Esophagus (tissue), 2 donors: ENCODE measurements around the gene IPO11. TPM values are rescaled to one million over a fixed set of nuclear protein-coding genes. Genes with fewer than 3 reads are reported as not detected.

Source experiments
- H3K27ac ChIP-seq, 2 donors: one replicate each; pipeline ENCODE4 v1.5.1; 2013; ENCODE audit warnings: low read depth in 2 of 2, mild to moderate bottlenecking in 2 of 2, inconsistent platforms in 1 of 2, low read length in 1 of 2, moderate library complexity in 1 of 2
- H3K27me3 ChIP-seq, 2 donors: one replicate each; pipeline ENCODE4 v1.6.1; 2013; ENCODE audit warnings: low read length in 2 of 2, control low read depth in 1 of 2, mild to moderate bottlenecking in 1 of 2; ENCODE audit not compliant: insufficient read depth in 2 of 2, control insufficient read depth in 1 of 2
- H3K36me3 ChIP-seq, 2 donors: one replicate each; pipeline ENCODE4 v1.6.1; 2013; ENCODE audit warnings: low read length in 1 of 2; ENCODE audit not compliant: control insufficient read depth in 2 of 2, insufficient read depth in 2 of 2
- H3K4me1 ChIP-seq, 2 donors: one replicate each; pipeline ENCODE4 v1.6.1; 2013; ENCODE audit warnings: low read length in 1 of 2; ENCODE audit not compliant: control insufficient read depth in 2 of 2, insufficient read depth in 2 of 2
- H3K4me3 ChIP-seq, 2 donors: one replicate each; pipeline ENCODE4 v1.5.1; 2013; ENCODE audit warnings: low read length in 2 of 2, mild to moderate bottlenecking in 2 of 2, low read depth in 1 of 2, moderate library complexity in 1 of 2
- H3K9me3 ChIP-seq, 2 donors: one replicate each; pipeline ENCODE4 v1.6.1; 2013; ENCODE audit warnings: mild to moderate bottlenecking in 2 of 2, low read depth in 1 of 2, low read length in 1 of 2, moderate library complexity in 1 of 2; ENCODE audit not compliant: control insufficient read depth in 2 of 2, insufficient read depth in 1 of 2
- WGBS, 2 donors: extraction: QIAGEN DNeasy Blood & Tissue Kit; methylation state at CpG; one replicate each; pipeline ENCODE4 v1.1.7; 2013; 5-methylcytosine and 5-hydroxymethylcytosine counted together
- polyA plus RNA-seq, 2 donors: library from polyadenylated mRNA; stranded (reverse); fragments of 200-250 nt; gene quantifications; one replicate each; pipeline ENCODE4 v1.2.3, GENCODE V29; 2013
- donor health status: healthy with polysubstance abuse.
- donor health status: Bipolar disorder and iron deficiency.

IPO11 gene
- polyA plus RNA-seq, 2 donors: 5.4 to 9.1 TPM

GRCh38 chr5:62432621-62433064, 20.1 kb downstream of the IPO11 start:
- 70 to 77% methylated on average over 5 of the region's 5 CpGs for WGBS, 2 donors
- Histone ChIP-seq H3K4me1 (no peaks in the 10 kb centered on the region), H3K4me3 (no peak overlapping the region), H3K27me3 (no peaks in the 10 kb centered on the region), H3K27ac (no peak overlapping the region), H3K36me3 (no peaks in the 10 kb centered on the region), H3K9me3 (no peaks in the 10 kb centered on the region)

DNA sequence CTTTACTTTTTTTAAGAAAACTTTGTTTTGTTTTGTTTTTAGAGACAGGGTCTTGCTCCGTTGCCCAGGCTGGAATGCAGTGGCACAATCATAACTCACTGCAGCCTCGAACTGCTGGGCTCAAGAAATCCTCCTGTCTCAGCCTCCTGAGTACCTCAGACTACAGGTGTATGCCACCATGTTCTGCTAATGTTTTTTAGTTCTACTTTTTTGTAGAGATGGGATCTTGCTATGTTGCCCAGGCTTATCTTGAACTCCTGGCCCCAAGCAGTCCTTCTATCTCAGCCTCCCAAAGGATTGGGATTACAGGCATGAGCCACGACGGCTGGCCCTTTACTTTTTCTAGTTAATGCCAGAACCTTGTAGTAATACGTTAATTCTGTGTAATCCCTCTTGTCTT, 36.0 kb downstream of the IPO11 start:
- Histone ChIP-seq H3K27me3 (no peaks in the 10 kb centered on the region), H3K4me3 (no peak overlapping the region), H3K9me3 (no peaks in the 10 kb centered on the region), H3K4me1 (no peaks in the 10 kb centered on the region), H3K27ac (no peak overlapping the region), H3K36me3 (no peaks in the 10 kb centered on the region)
- WGBS, 2 donors: 86 to 97% methylated on average over 5 of the region's 5 CpGs

DNA sequence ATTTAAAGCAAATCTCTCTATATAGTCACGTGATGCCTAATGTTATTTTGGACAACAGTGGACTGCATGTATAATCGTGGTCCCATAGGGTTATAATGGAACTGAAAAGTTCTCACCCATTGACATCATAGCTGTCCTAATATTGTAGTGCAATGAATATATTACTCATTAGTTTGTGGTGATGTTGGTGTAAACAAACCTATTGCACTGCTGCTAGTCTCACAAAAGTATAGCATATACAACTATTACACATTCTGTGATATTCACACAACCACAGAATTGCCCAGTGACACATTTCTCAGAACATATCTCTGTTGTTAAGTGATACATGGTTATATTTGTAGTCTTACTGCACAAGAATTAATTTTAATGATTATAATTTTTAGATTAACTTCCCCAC, 37.7 kb downstream of the IPO11 start:
- Histone ChIP-seq H3K27ac (no peak overlapping the region), H3K27me3 (no peaks in the 10 kb centered on the region), H3K4me3 (no peak overlapping the region), H3K4me1 (no peaks in the 10 kb centered on the region), H3K36me3 (no peaks in the 10 kb centered on the region), H3K9me3 (no peaks in the 10 kb centered on the region)
- WGBS, 2 donors: 85 to 92% methylated on average over 2 of the region's 2 CpGs

- H3K36me3 ChIP-seq: no peaks in the 10 kb centered on the region
- H3K4me1 ChIP-seq: no peaks in the 10 kb centered on the region
- 63 to 64% methylated on average over 1 of the region's 1 CpG for WGBS, 2 donors
- H3K27ac ChIP-seq: no peak overlapping the region
- no peak overlapping the region for H3K4me3 ChIP-seq
- no peaks in the 10 kb centered on the region for H3K27me3 ChIP-seq
- no peaks in the 10 kb centered on the region for H3K9me3 ChIP-seq
These were observed 44.5 kb downstream of the IPO11 start for GRCh38 chr5:62457071-62457470.

DNA sequence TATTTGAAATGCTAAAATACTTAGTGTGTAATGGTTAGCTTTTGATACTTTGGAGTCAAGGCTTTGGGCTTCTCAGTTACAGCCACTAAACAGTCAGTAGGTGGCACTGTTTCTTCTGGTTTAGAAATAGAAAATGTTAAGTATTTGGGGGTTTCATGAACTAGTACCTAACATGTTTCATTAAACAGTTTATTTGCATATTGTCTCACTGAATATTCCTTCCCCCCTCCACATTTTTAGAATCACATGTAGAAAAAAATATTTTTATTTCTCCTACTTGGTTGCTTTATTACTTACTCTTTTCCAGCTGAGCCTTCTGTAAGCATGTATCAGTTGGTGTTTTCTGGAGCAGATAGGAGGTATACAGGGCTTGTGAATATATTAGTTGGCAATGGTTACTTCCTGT, 48.0 kb downstream of the IPO11 start:
- H3K4me3 ChIP-seq: no peak overlapping the region
- H3K4me1 ChIP-seq: no peaks in the 10 kb centered on the region
- no peaks in the 10 kb centered on the region for H3K36me3 ChIP-seq
- H3K27ac ChIP-seq: no peak overlapping the region
- H3K27me3 ChIP-seq: no peaks in the 10 kb centered on the region
- H3K9me3 ChIP-seq: no peaks in the 10 kb centered on the region

GRCh38 chr5:62461561-62461960, 49.0 kb downstream of the IPO11 start:
- Histone ChIP-seq H3K4me3 (no peak overlapping the region), H3K4me1 (no peaks in the 10 kb centered on the region), H3K36me3 (no peaks in the 10 kb centered on the region), H3K27me3 (no peaks in the 10 kb centered on the region), H3K27ac (no peak overlapping the region), H3K9me3 (no peaks in the 10 kb centered on the region)
- 86 to 89% methylated on average over 4 of the region's 4 CpGs for WGBS, 2 donors

GRCh38 chr5:62465985-62466925, 53.7 kb downstream of the IPO11 start:
- H3K9me3 ChIP-seq: no peaks in the 10 kb centered on the region
- no peaks in the 10 kb centered on the region for H3K4me1 ChIP-seq
- H3K27me3 ChIP-seq: no peaks in the 10 kb centered on the region
- peaks cover 0 to 4% of the 10 kb centered on the region in 2 donors for H3K36me3 ChIP-seq
- no peak overlapping the region for H3K27ac ChIP-seq
- no peak overlapping the region for H3K4me3 ChIP-seq
- 61 to 66% methylated on average over 6 of the region's 6 CpGs for WGBS, 2 donors

GRCh38 chr5:62473209-62473608, 60.6 kb downstream of the IPO11 start:
- no peaks in the 10 kb centered on the region for H3K27me3 ChIP-seq
- 85 to 89% methylated on average over 1 of the region's 1 CpG for WGBS, 2 donors
- H3K4me1 ChIP-seq: no peaks in the 10 kb centered on the region
- H3K9me3 ChIP-seq: no peaks in the 10 kb centered on the region
- no peak overlapping the region for H3K27ac ChIP-seq
- no peak overlapping the region for H3K4me3 ChIP-seq
- H3K36me3 ChIP-seq: no peaks in the 10 kb centered on the region

DNA sequence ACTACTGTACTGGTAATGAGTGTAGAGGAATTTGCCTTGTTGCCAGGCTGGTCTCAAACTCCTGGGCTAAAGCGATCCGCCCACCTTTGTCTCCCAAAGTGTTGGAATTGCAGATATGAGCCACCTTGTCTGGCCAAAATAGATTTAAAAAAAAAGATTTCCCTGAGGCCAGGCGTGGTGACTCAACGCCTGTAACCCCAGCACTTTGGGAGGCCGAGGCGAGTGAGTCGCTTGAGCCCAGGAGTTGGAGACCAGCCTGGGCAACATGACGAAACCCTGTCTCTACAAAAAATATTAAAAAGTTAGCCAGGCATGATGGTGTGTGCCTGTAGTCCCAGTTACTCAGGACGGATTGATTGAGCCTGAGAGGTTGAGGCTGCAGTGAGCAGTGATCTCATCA, 62.5 kb downstream of the IPO11 start:
- H3K27ac ChIP-seq: no peak overlapping the region
- H3K27me3 ChIP-seq: no peaks in the 10 kb centered on the region
- 54 to 81% methylated on average over 9 of the region's 9 CpGs for WGBS, 2 donors
- H3K36me3 ChIP-seq: no peaks in the 10 kb centered on the region
- no peak overlapping the region for H3K4me3 ChIP-seq
- no peaks in the 10 kb centered on the region for H3K9me3 ChIP-seq
- no peaks in the 10 kb centered on the region for H3K4me1 ChIP-seq

- Histone ChIP-seq H3K27me3 (no peaks in the 10 kb centered on the region), H3K27ac (no peak overlapping the region), H3K4me1 (no peaks in the 10 kb centered on the region), H3K4me3 (no peak overlapping the region), H3K36me3 (no peaks in the 10 kb centered on the region), H3K9me3 (no peaks in the 10 kb centered on the region)
- 88 to 93% methylated on average over 2 of the region's 2 CpGs for WGBS, 2 donors
These were observed 65.2 kb downstream of the IPO11 start for GRCh38 chr5:62477801-62478200.
